Endometrial microvascular endothelial cells (primary cell): ENCODE data around the gene SLC49A3. TPM values are rescaled to one million over a fixed set of nuclear protein-coding genes. Genes with fewer than 3 reads are reported as not detected.
"Not testable (repeated sequence)": the region's sequence is repeated elsewhere in the genome, so short reads cannot be mapped to it uniquely, and the experiment has no call there.

Source experiments
- in situ Hi-C: cut with HindIII; loops from 2 replicates; pipeline ENCODE4 v1.10.0; 2017; ENCODE audit warnings: low sequenced_read_pairs, low pct_unique_long_range_greater_than_20kb; ENCODE audit errors: inconsistent ontology term
- total RNA-seq: library from RNA; depleted of rRNA; stranded (reverse); fragments of >200 nt; gene quantifications from one replicate; pipeline ENCODE4 v1.2.3, GENCODE V29; 2015; ENCODE audit errors: inconsistent ontology term

The SLC49A3 gene
- total RNA-seq, 1 donor from 2014 or later: 5.3 TPM

- in situ Hi-C loops: no loop called here
Measured at GRCh38 chr4:675036-675882, 13.7 kb downstream of the SLC49A3 start.

DNA sequence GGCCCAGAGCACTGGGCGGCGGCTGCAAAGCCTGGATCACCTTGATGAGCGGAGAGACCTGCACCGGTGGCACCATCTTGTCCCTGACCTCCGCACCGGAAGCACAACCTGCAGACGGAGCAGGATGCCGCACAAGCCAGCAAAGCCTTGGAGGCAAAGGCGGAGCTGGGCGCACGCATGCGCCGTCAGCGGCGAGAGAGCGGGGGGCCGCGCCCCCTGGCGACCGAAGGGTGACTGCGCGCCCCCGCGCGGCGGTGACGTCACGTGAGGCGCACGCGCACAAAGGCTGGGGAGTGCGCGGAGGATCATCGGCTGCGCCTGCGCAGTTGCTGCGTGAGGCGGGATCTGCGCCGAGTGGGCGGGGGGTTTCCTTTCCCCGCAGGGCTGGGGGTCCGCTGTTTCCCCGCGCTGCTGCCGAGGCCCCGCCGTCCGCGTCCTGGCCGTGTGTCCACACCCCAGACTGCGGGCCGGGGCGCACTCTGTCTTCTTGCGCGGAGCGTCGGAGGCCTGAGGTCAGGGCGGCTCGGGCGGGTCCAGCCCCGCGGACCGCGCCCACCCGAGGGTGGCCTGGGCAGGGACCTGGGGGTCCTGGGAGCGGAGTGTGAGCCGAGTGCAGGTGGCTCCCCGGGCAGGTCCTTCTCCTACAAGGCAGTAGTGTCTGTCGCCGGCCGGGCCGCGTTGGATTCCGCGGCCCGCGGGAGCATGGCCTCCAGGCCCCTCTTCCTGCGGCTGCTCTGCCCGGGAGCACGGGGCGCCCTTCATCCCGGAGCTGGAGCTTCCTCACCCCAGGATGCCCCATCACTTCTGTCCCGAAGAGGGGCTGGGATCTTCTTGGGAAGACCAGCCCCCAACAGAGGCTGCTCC is 14.5 kb downstream of the SLC49A3 start, which contains the start of the genes ATP5ME and MYL5:
TSS of gene ATP5ME (minus strand) at position 105 of the 864 bp plus-strand sequence. CDS start at position 76, 29 bp downstream.
TSS of gene MYL5 (plus strand) at position 371 of the 864 bp plus-strand sequence. CDS start 3,485 bp downstream, outside the sequence.
- in situ Hi-C loops: no loop called here

DNA sequence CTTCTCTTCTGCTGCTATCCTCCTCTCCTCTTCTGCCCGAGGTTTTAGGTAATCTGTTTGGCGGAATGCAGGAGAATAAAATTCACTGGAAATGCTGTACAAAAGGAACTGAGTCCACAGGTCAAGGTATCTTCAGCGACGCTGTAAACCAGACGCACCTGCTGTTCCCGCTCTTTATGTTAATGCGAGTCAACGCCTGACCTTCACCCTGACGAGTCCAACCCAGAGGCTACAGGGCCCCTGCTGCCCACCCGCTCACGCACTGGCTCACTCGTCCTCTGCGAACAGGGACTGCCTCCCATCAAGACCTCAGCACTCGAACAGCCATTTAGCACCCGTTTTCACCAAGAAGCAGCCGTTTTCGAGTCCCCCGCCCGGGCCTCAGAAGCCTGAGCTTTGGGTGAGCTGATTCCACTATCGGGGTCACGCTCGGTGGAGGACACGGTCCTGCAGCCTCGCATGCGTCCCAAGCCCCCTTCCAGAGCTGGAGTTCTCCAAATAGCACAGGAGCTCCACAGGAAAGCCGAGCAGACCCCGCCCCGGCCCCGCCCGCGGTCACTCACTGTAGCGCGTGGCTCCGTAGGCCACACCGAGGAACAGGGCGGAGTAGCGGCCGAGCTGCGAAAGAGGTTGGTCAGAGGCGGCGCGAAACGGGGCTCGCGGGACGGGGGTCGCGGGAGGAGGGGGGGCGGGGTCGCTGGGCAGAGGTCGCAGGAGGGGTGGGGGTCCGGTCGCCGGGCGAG is 15.4 kb downstream of the SLC49A3 start:
- in situ Hi-C loops: no loop called here

- in situ Hi-C loops: no loop called here
Measured at GRCh38 chr4:671769-672168, 17.2 kb downstream of the SLC49A3 start.

DNA sequence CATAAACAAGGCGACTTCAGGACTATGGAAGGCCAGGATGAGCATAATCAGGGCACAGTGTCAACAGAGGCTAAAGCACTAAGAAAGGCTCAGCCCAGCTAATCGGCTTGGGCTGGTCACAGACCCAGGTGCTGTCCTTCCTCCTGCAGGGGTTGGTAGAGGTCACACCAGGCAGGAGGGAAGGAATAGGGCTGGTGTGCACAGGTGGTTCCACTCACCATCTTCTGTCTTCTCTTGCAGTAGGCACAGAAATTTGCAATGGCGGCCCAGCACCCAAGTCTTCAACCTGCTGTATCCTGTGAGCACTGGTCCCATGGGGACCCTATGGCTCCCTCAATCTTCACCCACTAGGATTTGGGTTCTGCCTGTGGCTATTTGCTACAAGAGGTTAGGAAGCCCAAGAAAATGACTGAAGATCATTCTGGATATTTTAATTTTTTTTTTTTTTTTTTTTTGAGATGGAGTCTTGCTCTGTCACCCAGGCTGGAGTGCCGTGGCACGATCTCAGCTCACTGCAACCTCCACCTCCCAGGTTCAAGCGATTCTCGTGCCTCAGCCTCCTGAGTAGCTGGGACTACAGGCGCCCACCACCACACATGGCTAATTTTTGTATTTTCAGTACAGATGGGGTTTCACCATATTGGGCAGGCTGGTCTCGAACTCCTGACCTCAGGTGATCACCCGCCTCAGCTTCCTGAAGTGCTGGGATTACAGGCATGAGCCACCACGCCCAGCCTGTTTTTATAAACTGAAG is 19.0 kb downstream of the SLC49A3 start:
- in situ Hi-C loops: not testable (repeated sequence)

DNA sequence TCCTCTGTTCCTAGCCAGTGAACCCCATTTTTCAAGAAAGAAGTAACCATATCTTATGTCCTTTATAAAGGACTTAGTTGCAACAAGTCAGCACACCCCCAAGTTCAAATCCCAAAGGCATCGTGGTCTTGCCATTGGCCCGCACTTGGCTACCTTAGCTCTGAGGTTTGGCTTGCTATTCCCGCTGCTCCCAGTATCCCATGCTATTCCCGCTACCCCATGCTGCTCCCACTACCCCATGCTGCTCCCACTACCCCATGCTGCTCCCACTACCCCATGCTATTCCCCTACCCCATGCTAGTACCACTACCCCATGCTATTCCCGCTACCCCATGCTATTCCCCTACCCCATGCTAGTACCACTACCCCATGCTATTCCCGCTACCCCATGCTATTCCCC is 20.7 kb downstream of the SLC49A3 start:
- in situ Hi-C loops: not testable (repeated sequence)

- in situ Hi-C loops: no loop called here
Measured at GRCh38 chr4:667545-667925, 21.4 kb downstream of the SLC49A3 start.

- in situ Hi-C loops: no loop called here
Measured at GRCh38 chr4:666822-667544, 22.0 kb downstream of the SLC49A3 start.

DNA sequence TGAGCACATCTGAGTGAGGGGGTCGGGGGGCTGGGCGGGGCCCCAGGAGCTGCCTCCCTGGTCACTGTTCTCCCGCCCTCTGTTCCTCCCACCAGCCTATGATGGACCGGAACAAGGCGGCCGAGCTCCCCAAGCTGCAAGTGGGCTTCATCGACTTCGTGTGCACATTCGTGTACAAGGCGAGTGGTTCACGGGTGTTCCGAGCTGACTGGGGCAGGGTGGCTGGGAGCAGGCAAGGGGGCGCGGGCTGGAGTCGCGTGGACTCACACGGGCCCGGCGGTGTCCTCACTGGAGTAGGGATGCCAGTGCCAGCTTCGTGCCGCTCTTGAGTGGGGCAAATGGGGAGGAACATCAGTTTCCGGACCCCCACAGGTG is 22.5 kb downstream of the SLC49A3 start:
- in situ Hi-C loops: no loop called here

DNA sequence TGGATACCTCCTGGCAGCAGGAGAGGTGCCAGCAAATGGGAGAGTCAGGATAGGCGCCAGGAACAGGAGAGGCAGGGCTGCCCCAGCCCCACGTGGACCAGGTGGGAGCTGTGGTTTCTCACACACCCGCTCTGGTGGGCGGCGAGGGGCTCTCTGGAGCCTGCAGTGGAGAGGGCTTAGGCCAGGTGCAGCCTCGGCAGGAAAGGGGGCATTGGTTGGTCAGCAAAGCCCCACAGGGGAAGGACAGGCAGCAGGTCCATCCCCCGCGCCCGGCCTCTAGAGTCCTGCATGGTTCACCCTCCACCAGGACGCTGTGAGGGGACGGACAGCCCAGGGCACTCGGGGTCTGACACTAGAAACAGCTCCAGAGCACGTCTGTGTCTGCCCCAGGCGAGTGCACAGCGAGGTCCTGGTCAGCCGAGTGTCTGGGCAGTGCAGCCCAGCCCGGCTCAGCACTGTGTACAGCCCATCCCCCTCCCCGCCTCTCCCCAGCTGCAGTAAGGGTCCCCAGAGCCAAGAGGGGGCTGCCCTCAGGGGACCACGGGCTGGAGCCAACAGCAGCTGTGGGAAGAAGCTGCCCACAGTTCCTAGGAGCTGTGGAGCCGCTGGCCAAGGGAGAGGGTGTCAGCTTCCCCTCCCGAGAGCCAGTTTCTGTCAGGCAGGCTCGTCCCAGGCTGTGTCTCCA is 23.1 kb downstream of the SLC49A3 start:
- in situ Hi-C loops: no loop called here

GRCh38 chr4:665381-665750 is 23.6 kb downstream of the SLC49A3 start:
- in situ Hi-C loops: no loop called here

- in situ Hi-C loops: no loop called here
Measured at GRCh38 chr4:664713-665231, 24.2 kb downstream of the SLC49A3 start.

GRCh38 chr4:663438-664428 is 25.2 kb downstream of the SLC49A3 start:
- in situ Hi-C loops: no loop called here

DNA sequence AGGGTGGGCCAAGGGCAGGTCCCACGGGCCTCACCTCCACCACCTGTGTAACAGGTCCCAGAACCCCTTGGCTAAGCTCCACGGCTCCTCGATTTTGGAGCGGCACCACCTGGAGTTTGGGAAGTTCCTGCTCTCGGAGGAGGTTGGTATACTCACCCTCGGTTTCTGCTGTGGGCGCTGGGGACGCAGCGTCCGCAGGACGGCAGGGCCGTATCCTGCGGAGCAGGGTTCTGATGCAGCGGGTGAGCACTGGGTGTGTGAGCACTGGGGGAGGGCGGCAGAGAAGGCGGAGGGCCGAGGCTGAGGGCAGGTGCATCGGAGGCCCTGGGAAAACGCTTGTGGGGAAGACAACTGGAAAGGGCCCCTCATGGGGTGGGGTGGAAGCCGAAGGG is 25.9 kb downstream of the SLC49A3 start:
- in situ Hi-C loops: no loop called here

- in situ Hi-C loops: no loop called here
Measured at GRCh38 chr4:661881-662761, 26.8 kb downstream of the SLC49A3 start.
